ENCODE results near the gene ESR2.
"Not testable (repeated sequence)": the region's sequence is repeated elsewhere in the genome, so short reads cannot be mapped to it uniquely, and the experiment has no call there.

Gene ESR2

DNA sequence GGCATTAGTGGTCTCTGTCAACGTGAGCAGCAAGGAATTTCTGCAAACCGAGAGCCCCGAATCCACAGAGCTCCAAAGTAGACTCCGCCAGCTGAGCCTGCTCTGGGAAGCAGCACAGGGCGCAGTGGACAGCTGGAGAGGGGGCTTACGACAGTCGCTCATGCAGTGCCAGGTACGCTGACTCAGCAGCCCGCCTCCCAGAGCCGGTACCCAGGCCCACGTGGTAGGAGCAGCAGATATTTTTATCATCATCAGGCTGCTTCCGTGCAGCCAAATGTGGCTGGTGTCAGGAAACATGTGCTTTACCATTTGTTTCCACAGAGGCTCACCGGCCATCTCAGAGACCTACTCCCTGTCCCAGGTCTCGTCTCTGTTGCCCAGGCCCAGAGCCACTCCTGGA is 73.7 kb downstream of the ESR2 start:
- DNase-seq: no peak

- DNase-seq: no peak
Measured at GRCh38 chr14:64220056-64220455, 74.1 kb downstream of the ESR2 start.

DNA sequence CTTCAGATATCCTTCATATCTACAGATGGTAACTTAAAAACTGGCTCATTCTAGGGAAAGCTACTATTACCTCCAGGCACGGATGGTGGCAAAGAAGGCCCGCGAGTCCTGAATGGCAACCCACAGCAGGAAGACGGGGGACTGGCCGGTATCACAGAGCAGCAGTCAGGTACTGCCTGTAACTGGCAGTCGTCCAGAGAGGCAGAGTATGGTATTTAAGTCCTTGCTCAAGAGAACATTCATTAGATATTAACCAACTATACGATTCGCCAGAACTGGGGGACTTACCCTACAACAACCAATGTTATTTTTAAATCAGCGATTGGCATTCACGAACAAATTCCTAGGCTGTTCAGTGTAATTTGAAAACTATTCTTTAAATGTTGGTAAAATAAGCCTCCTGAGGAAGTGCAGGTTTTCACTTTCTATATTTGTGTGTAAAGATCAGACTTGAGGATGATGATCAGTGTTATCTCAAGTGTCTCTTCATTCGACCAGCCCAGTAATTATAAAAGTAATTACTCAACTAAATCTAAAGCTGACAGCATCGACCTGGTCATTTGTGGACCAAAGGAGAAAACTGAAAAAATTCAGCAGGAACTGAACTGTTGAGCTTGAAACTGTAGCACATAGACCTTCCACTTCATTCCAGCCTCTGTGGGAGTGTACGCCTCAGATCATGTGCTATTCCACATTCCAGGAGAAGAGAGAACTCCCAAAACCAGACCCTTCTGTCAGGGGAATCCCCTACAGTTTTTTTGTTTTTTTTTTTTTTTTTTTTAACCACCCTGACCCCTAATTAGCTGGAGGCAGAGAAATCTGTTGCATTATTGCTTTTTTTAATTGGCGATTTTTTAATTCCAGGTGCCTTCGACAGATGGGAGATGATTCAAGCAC is 75.6 kb downstream of the ESR2 start:
- DNase-seq: no peak

DNA sequence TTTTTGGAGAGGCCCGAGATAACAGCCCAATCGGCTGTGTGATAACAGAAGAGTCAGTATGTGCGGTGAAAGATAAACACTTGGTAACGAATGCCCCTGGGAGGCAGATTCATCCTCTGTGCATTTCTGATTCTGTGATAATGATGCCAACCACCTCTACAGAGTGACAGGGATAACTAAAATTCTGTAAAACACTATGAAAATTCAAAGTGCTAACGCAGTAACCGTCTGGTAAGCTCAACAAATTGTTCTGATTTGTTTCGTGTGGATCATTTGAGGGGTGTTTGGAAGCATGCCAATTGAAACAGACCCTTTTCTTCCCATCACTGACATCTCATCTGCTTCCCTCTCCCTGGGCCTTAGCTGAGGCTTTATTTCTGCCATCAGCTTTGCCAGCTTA is 76.3 kb downstream of the ESR2 start:
- DNase-seq: no peak

DNA sequence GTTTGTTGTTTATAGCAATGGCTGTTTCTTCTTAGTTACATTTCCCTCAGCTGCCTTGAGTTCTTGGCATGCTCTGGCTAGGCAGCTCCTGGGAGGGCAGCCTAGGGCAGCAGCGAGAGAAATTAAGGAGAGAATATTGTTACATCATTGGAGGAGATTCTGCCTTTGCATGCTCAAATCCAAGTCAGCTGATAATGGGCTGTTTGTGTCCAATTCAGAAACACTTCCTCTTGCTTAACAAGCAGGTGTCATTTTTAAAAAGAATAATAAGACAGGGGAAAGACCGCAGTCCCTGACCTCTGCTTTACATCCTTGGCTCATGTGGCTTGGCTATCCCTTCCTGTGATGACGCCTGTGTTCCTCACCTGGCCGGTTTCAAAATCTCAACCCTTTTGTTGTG is 76.9 kb downstream of the ESR2 start:
- no peak for DNase-seq

DNA sequence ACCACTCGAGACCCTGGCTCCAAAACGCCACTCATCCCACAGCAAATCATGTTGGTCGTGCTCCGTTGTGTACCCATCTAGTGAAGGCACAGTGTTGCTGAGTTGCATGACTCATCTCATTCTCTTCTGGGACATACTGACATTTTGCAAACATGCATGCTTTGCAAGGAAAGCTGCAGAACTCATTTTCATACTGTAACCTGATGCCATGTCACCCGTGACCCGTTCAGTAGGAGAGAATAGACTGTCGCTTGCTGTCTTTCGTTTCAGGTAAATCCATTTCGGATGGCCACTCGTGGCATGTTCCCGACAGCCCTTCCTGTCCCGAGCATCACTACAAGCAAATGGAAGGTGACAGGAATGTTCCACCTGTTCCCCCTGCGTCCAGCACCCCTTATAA is 78.2 kb downstream of the ESR2 start:
- DNase-seq: no peak

DNA sequence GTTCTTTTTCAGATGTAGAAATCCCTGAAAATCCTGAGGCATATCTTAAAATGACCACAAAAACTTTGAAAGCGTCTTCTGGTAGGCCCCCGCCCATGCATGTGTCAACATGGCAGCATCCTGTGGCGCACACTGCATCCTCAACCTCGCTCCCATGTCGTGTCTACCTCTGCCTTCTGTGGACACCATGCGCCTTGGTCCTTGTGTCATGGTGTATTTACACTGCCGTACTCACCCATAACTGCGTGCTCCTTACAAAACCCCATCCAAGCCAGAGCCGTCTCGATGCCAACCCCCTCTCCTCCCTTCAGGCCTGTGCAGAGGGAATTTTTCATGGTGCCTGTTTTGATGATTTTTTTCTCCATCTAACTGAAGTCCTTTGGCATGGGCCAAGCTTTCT is 78.9 kb downstream of the ESR2 start:
- no peak for DNase-seq

DNA sequence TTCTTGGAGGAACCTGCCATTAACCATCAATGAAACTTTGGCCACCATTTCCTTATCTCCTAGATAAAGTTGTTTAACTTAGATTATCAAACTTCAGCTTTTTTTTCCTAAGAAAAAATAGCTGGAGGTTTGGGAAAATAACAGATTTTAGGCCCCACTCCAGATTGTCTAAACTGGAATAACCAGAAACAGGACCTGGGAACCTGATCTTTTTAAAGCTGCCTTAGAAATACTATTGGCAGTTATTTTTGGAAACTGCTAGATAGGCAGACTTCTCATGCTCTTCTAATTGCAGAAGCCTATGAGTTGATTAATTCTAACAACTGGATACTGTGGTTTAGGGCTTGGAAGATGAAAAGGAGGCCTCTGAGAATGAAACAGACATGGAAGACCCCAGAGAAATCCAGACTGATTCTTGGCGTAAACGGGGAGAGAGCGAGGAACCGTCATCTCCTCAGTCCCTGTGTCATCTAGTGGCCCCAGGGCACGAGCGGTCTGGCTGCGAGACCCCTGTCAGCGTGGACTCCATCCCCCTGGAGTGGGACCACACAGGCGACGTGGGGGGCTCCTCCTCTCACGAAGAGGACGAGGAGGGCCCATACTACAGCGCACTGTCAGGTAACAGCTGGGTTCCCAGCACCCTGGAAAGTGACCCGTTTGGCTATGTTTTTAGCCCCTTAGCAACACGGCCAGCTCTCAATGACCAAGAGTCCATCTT is 80.2 kb downstream of the ESR2 start:
- no peak for DNase-seq

- no peak for DNase-seq
Measured at GRCh38 chr14:64213086-64213485, 81.1 kb downstream of the ESR2 start.

DNA sequence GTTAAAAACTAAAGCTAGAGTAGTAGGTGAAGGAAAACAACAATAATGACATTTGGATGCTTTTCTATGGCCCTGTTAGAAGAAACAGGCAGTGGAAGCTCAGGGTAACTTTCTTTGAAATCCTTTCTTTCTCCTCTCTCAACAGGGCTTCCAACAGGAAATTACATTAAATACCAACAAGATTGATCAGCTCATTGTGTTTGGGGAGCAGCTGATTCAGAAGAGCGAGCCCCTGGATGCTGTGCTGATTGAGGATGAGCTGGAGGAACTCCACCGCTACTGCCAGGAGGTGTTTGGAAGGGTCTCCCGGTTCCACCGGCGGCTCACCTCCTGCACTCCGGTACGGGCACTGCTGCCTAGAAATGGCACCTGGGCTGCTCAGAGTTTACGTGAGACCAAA is 81.5 kb downstream of the ESR2 start:
- no peak for DNase-seq

GRCh38 chr14:64210912-64211311 is 83.3 kb downstream of the ESR2 start:
- not testable (repeated sequence) for DNase-seq

GRCh38 chr14:64210216-64210615 is 84.0 kb downstream of the ESR2 start:
- no peak for DNase-seq

GRCh38 chr14:64209444-64210131 is 84.6 kb downstream of the ESR2 start:
- DNase-seq: peak in 1 of 4 experiments; percentile 3

DNA sequence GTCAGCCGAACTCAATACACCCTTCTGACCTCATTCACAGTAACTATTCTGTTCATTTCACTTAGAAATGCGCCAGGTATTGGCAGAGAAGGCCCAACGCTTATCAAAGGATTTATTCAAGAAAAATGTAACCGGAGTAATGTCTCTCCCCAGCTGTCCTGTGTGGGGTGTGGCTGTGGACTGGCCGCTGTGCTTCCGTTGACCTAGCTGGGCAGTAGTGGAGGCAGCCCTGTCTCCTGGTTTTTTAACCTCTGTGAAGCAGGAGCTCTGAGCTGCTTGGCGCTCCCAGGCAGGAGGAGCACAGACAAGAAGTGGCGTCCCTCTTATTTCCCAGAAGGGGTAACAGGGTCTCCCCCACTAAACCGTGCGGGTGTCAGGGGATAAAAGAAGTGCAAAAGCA is 85.2 kb downstream of the ESR2 start:
- no peak for DNase-seq

- DNase-seq: no peak
Measured at GRCh38 chr14:64208261-64208660, 85.9 kb downstream of the ESR2 start.

GRCh38 chr14:64203366-64204006 is 90.7 kb downstream of the ESR2 start:
- no peak for DNase-seq

DNA sequence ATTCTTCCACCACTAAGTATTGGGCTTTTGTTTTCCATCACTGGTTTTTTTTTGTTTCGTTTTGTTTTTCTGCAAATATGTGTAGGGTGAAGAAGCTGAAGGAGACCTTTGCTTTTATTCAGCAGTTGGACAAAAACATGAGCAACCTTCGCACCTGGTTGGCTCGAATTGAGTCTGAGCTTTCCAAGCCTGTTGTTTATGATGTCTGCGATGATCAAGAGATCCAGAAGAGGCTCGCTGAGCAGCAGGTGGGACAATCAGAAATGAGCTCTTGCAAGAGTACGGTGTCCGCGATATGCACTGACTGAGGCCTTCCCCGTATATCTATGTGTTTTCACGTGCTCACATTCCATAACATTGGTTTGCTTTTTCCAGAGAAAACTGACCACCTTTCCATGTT is 91.5 kb downstream of the ESR2 start:
- no peak for DNase-seq

- no peak for DNase-seq
Measured at GRCh38 chr14:64201921-64202545, 92.1 kb downstream of the ESR2 start.

GRCh38 chr14:64201296-64201695 is 92.9 kb downstream of the ESR2 start:
- DNase-seq: no peak

GRCh38 chr14:64200170-64200569 is 94.0 kb downstream of the ESR2 start:
- no peak for DNase-seq

- no peak for DNase-seq
Measured at GRCh38 chr14:64198486-64198885, 95.7 kb downstream of the ESR2 start.

DNA sequence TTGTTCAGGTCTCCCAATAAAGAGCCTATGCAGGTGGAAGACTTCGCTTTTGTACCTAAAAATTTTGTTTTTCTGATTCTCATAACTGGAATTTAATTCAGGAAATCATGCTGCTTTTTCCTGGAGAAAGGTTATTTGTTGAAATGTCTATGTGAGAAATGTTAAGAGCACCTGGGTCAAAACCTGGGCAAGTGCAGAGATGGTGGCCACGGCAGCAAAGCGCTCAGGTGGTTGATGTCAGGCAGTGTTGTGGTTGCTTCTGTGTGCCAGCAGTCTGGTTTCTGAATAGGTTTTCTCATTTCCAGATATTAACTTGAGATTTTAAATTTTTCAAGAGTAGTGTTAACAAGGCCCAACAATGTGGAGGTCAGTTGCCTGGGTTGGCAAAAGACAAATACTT is 96.2 kb downstream of the ESR2 start:
- DNase-seq: no peak

Data from suppressor macrophage (primary cell).